ENCODE measurements around the gene CFHR2. TPM values are rescaled to one million over a fixed set of nuclear protein-coding genes. Genes with fewer than 3 reads are reported as not detected.

CFHR2 gene
- total RNA-seq, 1 donor from 2014 or later: not detected

- DNase-seq (ENCODE audit: extremely low read depth, low read depth, low spot score): no peak
These were observed 53.9 kb downstream of the CFHR2 start for GRCh38 chr1:196997423-196997822.

DNA sequence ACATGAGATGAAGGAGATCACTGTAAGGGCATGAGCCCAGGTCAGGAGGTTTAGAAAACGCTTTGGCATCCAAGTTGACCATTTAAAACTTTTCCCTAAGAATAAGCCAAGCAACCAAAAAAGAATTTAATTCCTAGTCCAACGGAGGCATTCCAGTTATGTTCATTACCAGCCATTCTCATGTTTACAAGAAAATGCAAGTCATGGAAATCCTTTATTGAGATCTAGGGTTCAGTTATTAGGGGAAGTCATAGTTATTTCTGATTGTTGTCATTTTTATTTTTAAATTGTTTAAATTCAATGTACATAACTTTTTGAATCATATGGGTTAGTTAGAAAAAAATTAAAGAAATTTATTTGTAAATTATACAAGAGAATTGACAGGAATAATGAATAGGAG, 58.3 kb downstream of the CFHR2 start:
- no peak for DNase-seq (ENCODE audit: extremely low read depth, low read depth, low spot score)

GRCh38 chr1:197003132-197003531, 59.6 kb downstream of the CFHR2 start:
- no peak for DNase-seq (ENCODE audit: extremely low read depth, low read depth, low spot score)

GRCh38 chr1:197008861-197009260, 65.3 kb downstream of the CFHR2 start:
- no peak for DNase-seq (ENCODE audit: extremely low read depth, low read depth, low spot score)

Other genes with a start within 250 kb of the CFHR2 start
- not detected in 2 replicates for gene CFHR3, start 168.9 kb upstream of the CFHR2 start, total RNA-seq
- gene CFHR1, start 124.0 kb upstream of the CFHR2 start, total RNA-seq: not detected in 2 replicates
- not detected in 2 replicates for gene CFHR4, start 55.7 kb upstream of the CFHR2 start, total RNA-seq
- not detected in 2 replicates for gene CFHR5, start 33.8 kb downstream of the CFHR2 start, total RNA-seq
- not detected in 2 replicates for gene F13B, start 123.5 kb downstream of the CFHR2 start, total RNA-seq
- gene ASPM, start 202.9 kb downstream of the CFHR2 start, total RNA-seq: 4.5 and 11.3 TPM in 2 replicates

Measured in glomerular endothelial cell (primary cell).